ENCODE data around the gene ATP6V1G1.
"Not testable (repeated sequence)": the region's sequence is repeated elsewhere in the genome, so short reads cannot be mapped to it uniquely, and the experiment has no call there.

The ATP6V1G1 gene, protein sequence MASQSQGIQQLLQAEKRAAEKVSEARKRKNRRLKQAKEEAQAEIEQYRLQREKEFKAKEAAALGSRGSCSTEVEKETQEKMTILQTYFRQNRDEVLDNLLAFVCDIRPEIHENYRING

DNA sequence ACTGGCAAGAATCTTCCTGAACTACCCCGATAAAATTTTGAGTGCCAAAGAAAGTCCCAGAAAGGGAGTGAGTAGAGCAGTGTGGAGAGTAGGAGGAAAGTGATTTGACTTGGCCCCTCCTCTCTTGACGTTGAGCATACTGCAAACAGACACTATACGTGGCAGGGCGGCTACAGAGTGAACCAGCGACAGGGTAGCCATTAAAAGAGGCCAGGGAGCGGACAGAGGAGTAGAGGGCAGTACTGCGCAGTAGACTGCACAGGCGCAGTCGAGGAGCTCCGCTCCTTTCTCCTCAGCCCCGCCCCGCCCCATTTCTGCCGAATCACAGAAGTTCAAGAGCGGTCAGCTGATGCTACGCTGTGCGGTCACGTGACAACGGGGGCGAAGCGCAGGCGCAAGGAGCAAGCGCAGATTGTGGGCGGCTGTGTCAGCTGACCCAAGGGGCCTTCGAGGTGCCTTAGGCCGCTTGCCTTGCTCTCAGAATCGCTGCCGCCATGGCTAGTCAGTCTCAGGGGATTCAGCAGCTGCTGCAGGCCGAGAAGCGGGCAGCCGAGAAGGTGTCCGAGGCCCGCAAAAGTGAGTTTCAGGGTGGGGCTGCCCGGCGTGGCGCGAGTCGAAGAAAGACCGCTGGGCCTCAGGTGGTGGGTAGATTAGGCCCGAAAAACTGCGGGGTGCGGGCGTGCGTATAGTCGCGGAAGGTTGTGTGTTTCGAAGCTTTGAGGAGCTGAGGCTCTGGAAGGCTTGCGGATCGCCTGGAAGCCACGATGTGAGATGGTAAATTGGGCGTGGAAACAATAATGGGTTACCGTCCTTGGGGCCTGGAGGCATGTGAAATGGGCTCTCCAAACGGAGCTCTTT is at the start of gene ATP6V1G1:
ATP6V1G1 (plus strand) TSS at position 425 of the 858 bp plus-strand sequence; CDS start at position 495, 70 bp downstream.
- DNase-seq = peak; percentile 85 to 99 (median 95)

DNA sequence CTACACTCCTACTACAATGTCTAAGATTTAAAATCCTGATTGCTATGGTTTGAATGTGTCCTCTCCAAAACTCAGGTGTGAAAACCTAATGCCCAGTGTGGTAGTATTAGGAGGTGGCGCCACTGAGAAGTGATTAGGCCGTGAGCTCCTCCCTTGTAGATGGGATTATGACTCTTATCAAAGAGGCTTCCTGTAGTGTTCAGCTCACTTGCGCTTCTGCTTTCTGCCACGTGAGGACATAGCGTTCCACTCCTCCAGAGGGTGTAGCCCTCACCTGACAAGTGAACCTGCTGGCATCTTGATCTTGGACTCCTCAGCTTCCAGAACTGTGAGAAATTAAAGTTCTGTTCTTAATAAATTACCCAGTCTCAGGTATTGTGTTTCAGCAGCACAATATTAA is 49.3 kb upstream of the ATP6V1G1 start:
- DNase-seq = no peak

DNA sequence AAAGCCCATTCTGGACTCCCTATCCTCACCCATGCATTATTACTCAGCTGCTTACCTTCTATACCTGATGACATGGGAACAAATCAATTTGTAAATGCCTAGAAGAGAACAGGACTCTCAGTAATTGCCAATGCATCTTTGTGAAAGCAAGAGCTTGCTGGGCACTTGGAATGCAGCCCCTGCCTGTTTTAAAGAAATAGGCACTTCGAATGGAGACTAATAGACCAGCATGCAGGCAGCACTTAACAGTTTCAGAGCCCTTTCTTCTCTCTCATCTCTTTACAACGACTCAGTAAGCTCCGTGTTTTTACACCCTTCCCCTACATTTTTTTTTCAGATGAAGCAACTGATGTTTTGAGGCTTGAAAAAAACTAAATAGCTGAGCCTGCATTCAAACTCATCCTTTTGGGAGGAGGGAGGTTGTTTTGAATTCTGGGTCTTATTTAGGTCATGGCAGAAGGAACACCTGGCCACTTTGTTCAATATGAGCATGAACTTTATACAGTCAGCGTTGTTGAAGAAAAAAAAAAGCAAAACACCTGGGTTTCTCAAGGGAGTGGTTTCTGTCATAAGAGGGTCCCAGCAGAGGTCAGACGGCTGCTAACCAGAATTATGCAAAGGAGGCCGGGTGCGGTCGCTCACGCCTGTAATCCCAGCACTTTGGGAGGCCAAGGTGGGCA is 47.7 kb upstream of the ATP6V1G1 start:
- no peak for DNase-seq

DNA sequence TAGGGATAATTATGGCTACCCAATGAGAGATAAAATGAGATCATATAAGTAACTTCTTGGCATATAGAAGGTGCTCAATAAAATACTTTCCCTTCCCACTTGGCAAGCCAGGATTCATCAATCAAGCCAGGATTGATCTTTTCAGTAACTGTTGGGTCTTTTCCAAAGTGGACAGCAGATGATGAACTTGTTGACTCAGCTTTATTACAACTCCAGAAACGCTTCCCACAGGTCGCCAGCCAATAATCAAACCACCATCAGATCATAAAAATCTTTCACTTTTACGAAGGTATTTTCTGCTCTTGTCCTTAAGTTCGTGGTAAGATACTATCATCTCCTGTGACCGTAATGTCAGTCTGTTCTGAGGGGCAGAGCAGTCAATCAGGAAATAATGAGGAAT is 42.5 kb upstream of the ATP6V1G1 start:
- no peak for DNase-seq

DNA sequence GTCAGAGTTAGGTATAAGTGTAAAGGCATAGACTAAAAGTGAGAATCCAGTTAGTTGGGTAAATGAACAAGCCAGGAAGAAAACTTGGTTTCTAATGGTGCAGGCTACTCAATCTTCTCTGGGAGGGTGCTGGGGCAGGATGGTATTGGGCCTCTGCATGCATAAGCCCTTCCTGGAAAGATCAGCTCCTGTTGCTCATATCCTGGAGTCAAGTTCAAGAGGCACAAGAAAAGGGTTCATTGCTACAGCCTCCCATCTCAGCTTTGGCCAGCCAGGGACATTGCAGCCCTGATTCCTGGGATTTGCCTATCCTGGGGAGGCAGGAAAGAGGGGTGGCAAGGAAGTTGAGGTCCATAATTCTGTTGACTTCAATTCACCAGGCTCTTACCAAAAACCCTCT is 40.7 kb upstream of the ATP6V1G1 start:
- DNase-seq = no peak

DNA sequence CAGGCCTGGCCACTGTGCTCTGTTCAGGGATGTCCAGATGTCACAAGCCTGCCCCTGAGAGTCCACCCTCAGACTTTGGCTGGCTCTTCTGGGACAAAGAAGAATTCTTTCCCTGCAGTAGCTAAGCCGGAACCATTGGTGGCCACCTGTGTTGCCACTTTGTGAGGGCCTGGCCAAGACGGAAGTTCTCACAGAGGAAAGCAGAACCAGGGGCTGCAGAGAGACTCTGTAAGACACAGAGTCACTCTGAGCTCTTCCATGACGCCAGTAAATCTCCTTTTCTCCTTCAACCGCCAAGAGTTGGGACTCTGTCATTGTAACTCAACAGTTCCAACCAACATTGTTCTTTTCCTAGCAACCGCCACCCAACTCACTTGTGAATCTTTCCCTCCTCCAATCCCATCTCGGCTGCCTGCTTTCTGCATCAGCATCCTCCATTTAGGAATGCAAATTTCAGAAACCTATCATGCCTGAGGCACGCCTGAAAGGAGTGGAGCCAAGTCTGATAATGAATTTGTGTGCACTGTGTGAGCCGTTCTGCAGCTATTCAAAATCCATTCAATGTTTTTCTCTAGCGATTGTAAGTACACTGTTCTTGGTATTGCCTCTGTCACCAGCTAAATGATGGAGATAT is 37.8 kb upstream of the ATP6V1G1 start:
- DNase-seq = no peak

DNA sequence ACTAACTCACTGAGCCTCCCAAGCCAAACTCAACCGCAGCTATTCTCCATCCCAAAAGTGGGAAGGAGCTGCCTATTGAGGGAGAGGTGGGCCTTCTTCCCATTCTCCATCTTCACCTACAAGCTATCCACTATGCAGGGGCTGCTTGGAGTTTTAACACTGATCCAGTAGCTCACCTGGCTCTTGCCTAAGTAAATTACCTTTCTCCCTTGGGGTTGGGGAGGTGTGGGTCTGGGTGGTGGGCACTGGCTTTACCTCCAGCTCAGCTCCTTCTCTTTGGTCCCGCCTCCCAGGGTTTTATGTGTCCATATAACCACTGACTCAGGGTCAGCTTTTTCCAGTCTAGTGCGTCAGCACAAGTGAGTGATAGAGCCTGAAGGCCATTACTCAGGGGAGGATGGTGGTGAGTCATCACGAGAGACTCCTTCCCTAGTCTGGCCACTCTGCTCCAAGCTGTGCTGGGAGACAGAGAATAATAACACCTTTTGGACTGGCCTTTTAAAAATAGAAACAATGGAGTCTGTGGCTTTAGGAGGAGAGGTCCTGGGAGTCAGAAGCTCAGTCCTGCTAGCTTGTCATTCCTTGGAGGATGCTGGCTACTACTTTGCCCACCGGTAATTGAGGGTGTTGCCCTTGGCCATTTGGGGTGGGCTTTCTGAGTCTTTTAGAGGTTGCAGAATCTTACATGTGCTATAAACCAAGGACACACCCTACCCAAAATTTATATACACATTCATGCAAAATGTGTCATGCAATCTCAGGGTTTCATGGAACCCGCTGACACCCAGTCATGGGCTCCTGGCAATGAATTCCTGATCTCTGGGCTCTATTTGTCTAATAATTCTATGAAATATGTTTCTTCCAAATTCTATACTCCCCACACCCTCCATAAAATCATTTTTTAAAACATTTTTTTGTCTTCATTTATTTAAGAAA is 35.6 kb upstream of the ATP6V1G1 start:
- no peak for DNase-seq

DNA sequence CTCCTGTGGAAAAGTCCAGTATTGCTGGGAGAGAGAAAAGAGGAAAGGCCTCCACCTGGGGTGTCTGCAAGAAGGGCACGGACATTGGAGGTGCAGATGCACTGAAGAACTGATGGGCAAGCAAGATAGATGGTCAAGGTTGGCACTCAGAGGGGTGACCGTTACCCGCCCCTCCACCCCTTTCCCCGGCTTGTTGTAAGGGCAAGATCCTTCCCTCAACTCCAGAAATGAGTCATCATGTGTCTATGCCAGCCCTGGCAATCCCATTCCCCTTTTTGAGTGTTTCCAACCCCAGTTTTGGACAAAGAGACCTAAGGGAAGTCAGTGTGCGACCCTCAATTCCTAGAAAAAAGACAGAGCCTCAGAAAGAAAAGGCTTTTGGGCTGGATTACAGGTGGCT is 34.9 kb upstream of the ATP6V1G1 start:
- DNase-seq = no peak

DNA sequence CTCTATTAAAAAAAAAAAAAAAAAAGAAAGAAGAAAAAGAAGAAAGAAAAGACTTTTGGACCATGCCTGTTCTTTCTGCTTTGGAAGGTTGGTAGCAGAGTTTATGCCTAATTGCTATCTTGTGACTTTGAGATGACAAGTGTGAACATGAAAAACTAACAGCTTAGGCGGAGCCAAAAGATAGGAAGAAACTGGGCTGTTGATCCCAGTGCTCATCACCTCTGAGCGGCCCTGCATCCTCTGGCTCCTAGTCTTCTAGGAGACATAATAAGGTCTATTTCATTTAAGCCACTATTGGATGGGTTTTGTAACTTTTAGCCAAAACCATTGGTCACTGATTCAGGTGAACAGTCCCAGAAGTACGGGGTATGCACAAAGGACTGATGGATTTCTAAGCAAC is 34.4 kb upstream of the ATP6V1G1 start:
- DNase-seq = no peak

DNA sequence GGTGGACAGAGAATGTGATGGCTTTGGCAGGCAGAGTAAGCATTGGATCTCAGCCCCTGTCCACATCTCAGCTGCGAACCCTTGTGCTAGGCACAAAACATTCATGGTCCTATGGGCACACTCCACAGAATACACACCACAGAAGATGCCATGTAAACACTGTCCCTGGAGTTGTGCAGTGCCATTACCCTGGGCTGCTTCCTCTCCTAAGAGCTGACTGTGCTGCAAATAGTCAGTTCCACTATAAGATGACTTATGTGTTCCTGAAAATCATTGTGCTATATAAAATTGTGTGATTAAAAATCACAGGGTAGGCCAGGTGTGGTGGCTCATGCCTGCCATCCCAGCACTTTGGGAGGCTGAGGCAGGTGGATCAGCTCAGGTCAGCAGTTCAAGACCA is 31.9 kb upstream of the ATP6V1G1 start:
- no peak for DNase-seq

DNA sequence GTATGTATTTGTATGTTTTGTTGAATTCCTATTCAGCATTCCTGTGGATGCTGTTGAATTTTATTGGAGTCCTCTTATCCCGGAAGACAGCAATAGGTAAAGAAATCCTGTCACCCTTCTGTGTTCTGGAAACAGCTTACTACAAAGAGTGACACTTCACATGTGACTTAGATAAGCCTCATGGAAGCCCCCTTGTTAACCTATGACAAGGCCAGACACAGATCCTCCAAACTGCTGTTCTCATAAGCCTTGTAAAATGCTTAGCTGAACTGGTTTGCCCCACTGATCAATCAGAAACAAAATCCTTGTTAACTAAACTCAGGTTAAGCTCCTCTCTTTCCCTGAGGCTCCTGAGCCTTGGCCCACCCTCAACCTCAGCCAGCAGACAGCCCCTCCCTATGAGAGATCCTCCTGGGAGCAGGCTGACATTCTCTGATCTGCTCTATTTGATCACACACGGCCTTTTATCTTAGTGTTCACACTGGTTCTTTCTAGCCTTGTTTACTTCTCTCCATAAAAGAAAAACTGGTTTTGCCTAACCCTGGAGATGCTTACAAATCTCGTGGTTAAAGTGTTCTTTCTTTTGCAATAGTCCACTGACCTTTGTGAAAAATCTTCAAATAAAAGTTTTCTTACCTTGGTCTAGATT is 29.4 kb upstream of the ATP6V1G1 start:
- no peak for DNase-seq

DNA sequence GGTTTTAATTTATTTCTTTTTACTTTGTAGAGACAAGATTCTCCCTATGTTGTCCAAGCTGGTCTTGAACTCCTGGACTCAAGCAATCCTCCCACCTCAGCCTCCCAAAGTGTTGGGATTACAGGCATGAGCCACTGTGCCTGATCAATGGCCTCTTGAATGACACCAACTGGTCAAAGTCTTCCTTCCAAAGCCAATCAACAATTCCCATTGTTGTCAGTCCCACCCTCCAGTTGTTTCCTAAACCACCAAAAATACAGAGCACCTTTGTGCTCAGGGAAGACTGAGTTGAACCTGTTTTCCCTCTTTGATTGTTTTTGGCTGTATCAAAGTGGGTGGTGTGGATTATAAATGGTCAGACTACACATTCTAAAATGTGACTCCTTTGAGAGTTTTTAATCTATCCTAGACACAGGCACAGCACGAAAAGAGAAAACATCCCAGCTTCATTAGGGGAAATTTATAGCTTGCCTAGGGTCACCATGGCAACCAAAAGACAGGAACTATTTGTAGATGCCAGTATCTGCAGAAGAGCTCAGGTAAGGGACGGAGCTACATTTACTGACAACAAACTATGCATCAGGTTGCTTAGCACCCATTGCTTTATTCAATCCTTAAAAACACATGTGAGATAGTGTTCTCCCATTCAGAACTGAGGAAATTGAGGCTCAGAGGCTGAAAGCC is 27.6 kb upstream of the ATP6V1G1 start:
- DNase-seq = peak in 2 of 56 donors; percentile 2

DNA sequence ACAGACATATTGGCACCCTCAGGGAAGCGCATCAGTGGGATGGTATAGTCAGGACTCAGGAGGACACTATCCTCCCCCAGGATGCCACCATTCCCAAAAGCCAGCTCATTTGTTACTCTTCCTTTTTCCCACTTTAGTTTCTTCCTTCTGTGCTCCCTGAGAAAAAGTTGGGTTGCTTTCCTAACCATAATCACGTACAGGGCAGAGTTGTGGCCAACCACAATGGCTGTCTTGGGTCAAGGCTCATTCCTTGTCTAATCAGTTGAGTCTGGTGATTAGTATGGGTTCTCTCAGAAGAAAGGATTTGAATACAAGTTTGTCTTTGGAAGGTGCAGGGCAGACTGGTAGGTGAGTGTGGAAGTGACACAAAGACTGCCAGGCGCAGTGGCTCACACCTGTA is 26.6 kb upstream of the ATP6V1G1 start:
- DNase-seq = no peak

DNA sequence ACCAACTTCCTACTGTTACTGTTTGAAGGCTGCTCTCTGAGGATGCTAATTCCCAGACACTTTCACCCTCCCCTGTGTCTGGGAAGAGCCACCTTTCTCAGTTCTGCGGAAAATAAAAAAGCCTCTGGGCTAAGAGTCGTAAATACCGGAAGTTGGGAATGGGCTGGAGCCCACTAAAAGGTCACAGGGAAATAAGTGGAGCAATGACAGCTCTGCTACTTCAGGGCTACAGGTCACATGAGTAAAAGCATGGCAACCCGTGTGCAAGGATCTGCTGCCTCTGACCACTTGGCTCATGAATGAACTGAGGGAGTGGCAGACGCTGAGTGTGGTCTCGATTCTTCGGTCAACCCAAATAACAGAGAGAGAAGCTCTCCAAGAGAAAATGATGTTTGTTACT is 25.8 kb upstream of the ATP6V1G1 start:
- DNase-seq = no peak

DNA sequence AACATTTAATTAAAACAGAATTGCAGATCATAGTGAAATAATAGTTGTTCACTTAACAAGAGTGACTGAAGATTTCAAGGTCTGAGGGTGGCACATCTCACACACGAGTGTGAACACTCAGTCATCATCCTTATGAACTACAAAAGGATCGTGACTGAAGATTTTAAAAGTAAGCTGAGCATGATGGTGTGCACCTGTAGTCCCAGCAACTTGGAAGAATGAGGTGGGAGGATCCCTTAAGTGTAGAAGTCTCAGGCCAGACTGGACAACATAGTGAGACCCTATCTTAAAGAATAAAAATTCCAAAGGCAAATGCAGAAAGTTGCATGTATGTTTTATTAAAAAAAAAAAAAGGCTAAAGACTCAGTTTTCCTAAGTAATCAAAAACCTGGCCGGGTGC is 22.4 kb upstream of the ATP6V1G1 start:
- DNase-seq = no peak

DNA sequence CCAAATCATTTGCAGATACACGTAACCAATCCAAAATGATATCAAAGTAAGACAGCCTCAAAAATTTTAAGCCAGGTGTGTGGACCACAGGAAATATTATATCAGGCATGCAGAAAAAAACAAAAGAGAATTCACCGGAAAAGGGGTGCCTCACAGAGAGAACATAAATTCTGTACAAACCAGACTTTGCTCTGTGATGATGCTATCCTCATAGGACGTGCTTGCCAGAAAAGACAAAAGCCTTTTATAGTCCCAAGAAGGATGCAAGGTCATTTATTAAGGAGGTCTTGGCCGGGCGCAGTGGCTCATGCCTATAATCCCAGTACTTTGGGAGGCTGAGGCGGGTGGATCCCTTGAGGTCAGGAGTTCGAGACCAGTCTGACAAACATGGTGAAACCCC is 16.8 kb upstream of the ATP6V1G1 start:
- no peak for DNase-seq

DNA sequence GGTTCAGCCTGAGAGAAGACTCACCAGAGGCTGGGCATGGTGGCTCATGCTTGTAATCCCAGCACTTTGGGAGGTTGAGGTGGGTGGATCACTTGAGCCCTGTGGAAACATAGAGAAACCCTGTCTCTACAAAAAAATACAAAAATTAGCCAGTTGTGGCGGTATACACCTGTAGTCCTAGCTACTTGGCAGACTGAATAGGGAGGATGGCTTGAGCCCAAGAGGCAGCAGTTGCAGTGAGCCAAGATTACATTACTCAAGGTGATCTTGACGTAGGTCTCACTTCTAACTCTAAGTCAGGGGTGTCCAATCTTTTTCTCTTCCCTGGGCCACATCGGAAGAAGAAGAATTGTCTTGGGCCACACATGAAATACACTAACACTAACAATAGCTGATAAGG is 16.2 kb upstream of the ATP6V1G1 start:
- DNase-seq = no peak

DNA sequence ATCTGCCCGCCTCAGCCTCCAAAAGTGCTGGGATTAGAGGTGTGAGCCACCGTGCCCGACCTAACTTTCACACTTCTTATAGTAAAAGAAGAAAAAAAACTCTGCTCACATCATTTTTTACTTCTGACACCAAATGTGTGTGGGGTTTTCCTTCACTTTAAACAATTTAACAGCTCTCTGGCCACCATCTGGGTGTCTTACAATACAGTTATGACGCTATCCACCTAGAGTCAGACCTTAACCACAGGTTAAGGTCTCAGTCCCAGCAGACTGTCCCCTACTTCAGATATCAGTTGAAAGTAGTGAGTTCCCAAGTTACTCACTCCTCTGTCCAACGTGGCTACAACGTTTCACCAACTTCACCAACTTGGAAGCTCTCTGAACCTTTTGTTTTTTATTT is 15.4 kb upstream of the ATP6V1G1 start:
- no peak for DNase-seq

DNA sequence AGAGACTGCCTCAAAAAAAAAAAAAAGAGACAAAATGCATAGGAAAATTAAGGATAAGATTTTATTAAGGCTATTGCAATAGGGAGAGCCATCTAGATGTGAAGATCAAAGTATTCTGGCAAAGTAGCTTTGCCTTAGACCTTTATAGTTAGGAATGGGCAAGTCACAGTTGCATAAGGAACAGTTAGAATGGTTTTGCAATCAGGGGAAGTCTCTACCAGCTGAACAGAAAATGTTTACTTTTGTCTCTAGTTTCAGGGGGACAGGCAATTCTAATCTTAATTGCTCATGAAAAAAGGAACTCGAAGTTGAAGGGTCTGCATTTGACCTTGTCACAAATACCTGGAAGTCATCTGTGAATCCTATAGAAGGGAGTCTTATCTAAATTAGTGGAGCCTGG is 13.1 kb upstream of the ATP6V1G1 start:
- DNase-seq = no peak

DNA sequence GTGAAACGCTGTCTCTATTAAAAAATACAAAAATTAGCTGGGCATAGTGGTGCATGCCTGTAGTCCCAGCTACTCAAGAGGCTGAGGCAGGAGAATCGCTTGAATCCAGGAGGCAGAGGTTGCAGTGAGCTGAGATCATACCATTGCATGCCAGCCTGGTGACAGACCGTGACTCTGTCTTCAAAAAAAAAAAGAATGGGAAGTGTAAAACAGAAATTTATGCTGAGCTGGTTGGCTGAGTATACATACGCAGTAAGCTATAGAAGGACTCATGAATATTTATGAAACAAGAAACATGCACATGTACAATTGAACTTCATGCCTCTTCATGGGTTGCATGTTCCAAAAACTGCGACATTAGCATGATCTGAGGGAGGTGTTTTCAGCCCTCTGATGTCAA is 10.8 kb upstream of the ATP6V1G1 start:
- DNase-seq = not testable (repeated sequence)

All from amygdala (tissue), 56 donors.